GM18873 (cell line): ENCODE data around the gene CBS.
"Not testable (repeated sequence)": the region's sequence is repeated elsewhere in the genome, so short reads cannot be mapped to it uniquely, and the experiment has no call there.

Experiments used
- ATAC-seq: cut with Tn5 transposase; IDR thresholded peaks from one replicate; pipeline ENCODE4 v1.9.1; 2021; ENCODE audit warnings: mild to moderate bottlenecking, moderate library complexity, moderate number of reproducible peaks; ENCODE audit not compliant: unreplicated experiment, low FRiP score

CBS gene

GRCh38 chr21:43069682-43070081 lies 6.0 kb downstream of the CBS start:
- not testable (repeated sequence) for ATAC-seq

- not testable (repeated sequence) for ATAC-seq
Measured at GRCh38 chr21:43068065-43068464, 7.6 kb downstream of the CBS start.

GRCh38 chr21:43066690-43067089 lies 8.9 kb downstream of the CBS start:
- not testable (repeated sequence) for ATAC-seq

- not testable (repeated sequence) for ATAC-seq
Measured at GRCh38 chr21:43065991-43066390, 9.6 kb downstream of the CBS start.

GRCh38 chr21:43064265-43064917 lies 11.2 kb downstream of the CBS start:
- not testable (repeated sequence) for ATAC-seq

- ATAC-seq: not testable (repeated sequence)
Measured at GRCh38 chr21:43062955-43063664, 12.5 kb downstream of the CBS start.

- ATAC-seq: not testable (repeated sequence)
Measured at GRCh38 chr21:43053112-43053511, 22.5 kb downstream of the CBS start.

- not testable (repeated sequence) for ATAC-seq
Measured at GRCh38 chr21:43045876-43046821, 29.5 kb downstream of the CBS start.

- ATAC-seq: not testable (repeated sequence)
Measured at GRCh38 chr21:43045165-43045875, 30.3 kb downstream of the CBS start.

- not testable (repeated sequence) for ATAC-seq
Measured at GRCh38 chr21:43044547-43044946, 31.1 kb downstream of the CBS start.

- ATAC-seq: not testable (repeated sequence)
Measured at GRCh38 chr21:43043291-43043690, 32.3 kb downstream of the CBS start.

GRCh38 chr21:43042169-43042568 lies 33.5 kb downstream of the CBS start:
- ATAC-seq: not testable (repeated sequence)

GRCh38 chr21:43038659-43039044 lies 37.0 kb downstream of the CBS start:
- not testable (repeated sequence) for ATAC-seq

- ATAC-seq: not testable (repeated sequence)
Measured at GRCh38 chr21:43037918-43038658, 37.5 kb downstream of the CBS start.

GRCh38 chr21:43036889-43037288 lies 38.7 kb downstream of the CBS start:
- not testable (repeated sequence) for ATAC-seq

GRCh38 chr21:43034826-43035225 lies 40.8 kb downstream of the CBS start:
- ATAC-seq: no peak

- ATAC-seq: no peak
Measured at GRCh38 chr21:43034101-43034500, 41.5 kb downstream of the CBS start.

GRCh38 chr21:43031121-43031619 lies 44.5 kb downstream of the CBS start:
- no peak for ATAC-seq

- ATAC-seq: no peak
Measured at GRCh38 chr21:43029785-43030184, 45.9 kb downstream of the CBS start.
